Gastroesophageal sphincter (tissue), 4 donors: Measurements from ENCODE around the gene ZBP1. TPM values are rescaled to one million over a fixed set of nuclear protein-coding genes. Genes with fewer than 3 reads are reported as not detected.

Experiments used
- ATAC-seq: fragments of 150-250 bp; one replicate; pipeline ENCODE4 v1.9.1; 2016; ENCODE audit warnings: mild to moderate bottlenecking, moderate library complexity
- H3K27ac ChIP-seq, 4 donors: fragments of 200-600 bp; sonication (generic) in 3 of 4; 1 replicate in 3 of 4; 2 replicates in 1 of 4; pipeline ENCODE4 v1.5.1; 2016 to 2019
- H3K27me3 ChIP-seq: fragments of 200-600 bp; sonication (generic); one replicate; pipeline ENCODE4 v1.5.1; 2019
- H3K36me3 ChIP-seq, 2 donors: fragments of 200-600 bp; sonication (generic); one replicate each; pipeline ENCODE4 v1.5.1; 2019; ENCODE audit warnings: control low read depth in 1 of 2
- H3K4me1 ChIP-seq, 3 donors: fragments of 200-600 bp; sonication (generic); 1 replicate in 2 of 3; 2 replicates in 1 of 3; pipeline ENCODE4 v1.5.1; 2016 to 2019; ENCODE audit warnings: control low read depth in 2 of 3
- H3K4me3 ChIP-seq, 2 donors: fragments of 200-600 bp; sonication (generic); one replicate each; pipeline ENCODE4 v1.5.1; 2019; ENCODE audit warnings: mild to moderate bottlenecking in 1 of 2, moderate library complexity in 1 of 2
- H3K9me3 ChIP-seq, 3 donors: fragments of 200-600 bp; sonication (generic); one replicate each; pipeline ENCODE4 v1.5.1; 2017 to 2019; ENCODE audit warnings: control low read depth in 2 of 3
- CTCF ChIP-seq, 4 experiments: fragments of 200-600 bp in 2 of 4; fragments of 450-650 bp in 2 of 4; sonication (generic) in 1 of 4; IDR thresholded peaks; one replicate each; pipeline ENCODE4 v1.5.1; 2017 to 2019; ENCODE audit warnings: antibody characterized with exemption in 4 of 4, mild to moderate bottlenecking in 2 of 4, moderate library complexity in 2 of 4
- EP300 ChIP-seq: sonication (generic); formaldehyde crosslinking; IDR thresholded peaks from one replicate; pipeline ENCODE4 v1.6.1; 2017; ENCODE audit warnings: antibody characterized with exemption, mild to moderate bottlenecking
- POLR2A ChIP-seq, 2 donors: fragments of 450-650 bp; IDR thresholded peaks; one replicate each; pipeline ENCODE4 v1.6.1; 2017; ENCODE audit warnings: antibody characterized with exemption in 2 of 2, mild to moderate bottlenecking in 2 of 2, moderate library complexity in 1 of 2
- POLR2AphosphoS5 ChIP-seq: sonication (generic); formaldehyde crosslinking; IDR thresholded peaks from one replicate; pipeline ENCODE4 v1.6.1; 2017; ENCODE audit warnings: antibody characterized with exemption
- WGBS, 2 donors: methylation state at CpG; one replicate each; pipeline ENCODE4 v1.1.5; 2018; ENCODE audit warnings: low coverage in 1 of 2; 5-methylcytosine and 5-hydroxymethylcytosine counted together
- total RNA-seq, 4 donors: library from RNA; depleted of rRNA; stranded (reverse); fragments of >200 nt; gene quantifications; one replicate each; pipeline ENCODE4 v1.1.0, GENCODE V29; 2016

ZBP1 gene
- total RNA-seq, 4 donors from 2014 or later, result 0.08 to 0.32 TPM; not detected in 2

- WGBS, 2 donors, result 0 to 53% methylated on average over 4 to 13 of the region's 39 CpGs
- Histone ChIP-seq H3K4me3 (peak overlapping the region in 1 of 2 donors; percentile 23), H3K27ac (no peak overlapping the region), H3K4me1 (peaks cover 0 to 24% (median 5%) of the 10 kb centered on the region in 3 donors), H3K9me3 (no peaks in the 10 kb centered on the region), H3K27me3 (peaks cover 8% of the 10 kb centered on the region), H3K36me3 (no peaks in the 10 kb centered on the region)
- TF ChIP-seq POLR2A (IDR thresholded peaks at IDR 0.05) (no peak), CTCF (IDR thresholded peaks at IDR 0.05) (peak; percentile 92 to 98 (median 96))
- peak; percentile 66 for ATAC-seq
Measured at GRCh38 chr20:57596998-57597939, 23.0 kb downstream of the ZBP1 start.

- Histone ChIP-seq H3K27ac (no peak overlapping the region), H3K36me3 (no peaks in the 10 kb centered on the region), H3K4me3 (no peak overlapping the region), H3K9me3 (no peaks in the 10 kb centered on the region), H3K4me1 (peaks cover 0 to 24% (median 5%) of the 10 kb centered on the region in 3 donors), H3K27me3 (peaks cover 8% of the 10 kb centered on the region)
- no peak for ATAC-seq
- TF ChIP-seq EP300, result no peak
- TF ChIP-seq CTCF (IDR thresholded peaks at IDR 0.05), result no peak
- TF ChIP-seq POLR2A (IDR thresholded peaks at IDR 0.05), result no peak
- no peak for TF ChIP-seq POLR2AphosphoS5
- 50% methylated on average over 2 of the region's 11 CpGs; no CpG with 5 or more reads in 1 of the 2 donors for WGBS, 2 donors
Measured at GRCh38 chr20:57596358-57596757, 23.9 kb downstream of the ZBP1 start.

- ATAC-seq, result no peak
- Histone ChIP-seq H3K4me3 (no peak overlapping the region), H3K9me3 (no peaks in the 10 kb centered on the region), H3K36me3 (no peaks in the 10 kb centered on the region), H3K27ac (no peak overlapping the region), H3K4me1 (peaks cover 0 to 24% (median 5%) of the 10 kb centered on the region in 3 donors), H3K27me3 (peaks cover 8% of the 10 kb centered on the region)
- no peak for TF ChIP-seq POLR2A (IDR thresholded peaks at IDR 0.05)
- WGBS, 2 donors, result 100% methylated on average over 2 of the region's 25 CpGs; no CpG with 5 or more reads in 1 of the 2 donors
Measured at GRCh38 chr20:57595041-57596030, 24.9 kb downstream of the ZBP1 start.

GRCh38 chr20:57594092-57594951 lies 25.9 kb downstream of the ZBP1 start:
- Histone ChIP-seq H3K9me3 (no peaks in the 10 kb centered on the region), H3K36me3 (no peaks in the 10 kb centered on the region), H3K4me1 (peaks cover 0 to 24% (median 5%) of the 10 kb centered on the region in 3 donors), H3K27ac (no peak overlapping the region), H3K4me3 (no peak overlapping the region), H3K27me3 (peaks cover 8% of the 10 kb centered on the region)
- ATAC-seq, result no peak
- TF ChIP-seq CTCF (IDR thresholded peaks at IDR 0.05) (peak in 3 of 4 experiments; percentile 80 to 93 (median 82)), POLR2A (IDR thresholded peaks at IDR 0.05) (no peak)
- WGBS, 2 donors, result 21 to 52% methylated on average over 8 to 15 of the region's 27 CpGs
